GM21360 (cell line): ENCODE data around the gene POLR1E.

Experiments
- ATAC-seq: cut with Tn5 transposase; IDR thresholded peaks from one replicate; pipeline ENCODE4 v1.9.1; 2021; ENCODE audit warnings: mild to moderate bottlenecking, moderate library complexity; ENCODE audit not compliant: unreplicated experiment

The POLR1E gene

GRCh38 chr9:37485389-37486255, at the start of gene POLR1E:
TSS of gene POLR1E (plus strand) at chr9:37485948. CDS start at chr9:37486048, 100 bp downstream.
- ATAC-seq, result peak; percentile 91

GRCh38 chr9:37436540-37436939, 49.2 kb upstream of the POLR1E start:
- ATAC-seq, result no peak

GRCh38 chr9:37437010-37437409, 48.7 kb upstream of the POLR1E start:
- no peak for ATAC-seq

GRCh38 chr9:37437621-37438020, 48.1 kb upstream of the POLR1E start:
- no peak for ATAC-seq

GRCh38 chr9:37438359-37438758, 47.4 kb upstream of the POLR1E start:
- no peak for ATAC-seq

GRCh38 chr9:37441776-37442370, 43.9 kb upstream of the POLR1E start:
- ATAC-seq, result no peak

GRCh38 chr9:37442556-37442955, 43.2 kb upstream of the POLR1E start:
- no peak for ATAC-seq

GRCh38 chr9:37443566-37443965, 42.2 kb upstream of the POLR1E start:
- no peak for ATAC-seq

- ATAC-seq, result no peak
Measured at GRCh38 chr9:37444890-37445289, 40.9 kb upstream of the POLR1E start.

- no peak for ATAC-seq
Measured at GRCh38 chr9:37445832-37446231, 39.9 kb upstream of the POLR1E start.

- no peak for ATAC-seq
Measured at GRCh38 chr9:37446401-37446800, 39.3 kb upstream of the POLR1E start.

- no peak for ATAC-seq
Measured at GRCh38 chr9:37447111-37447510, 38.6 kb upstream of the POLR1E start.

- ATAC-seq, result no peak
Measured at GRCh38 chr9:37449862-37450632, 35.7 kb upstream of the POLR1E start.

- no peak for ATAC-seq
Measured at GRCh38 chr9:37451628-37452027, 34.1 kb upstream of the POLR1E start.

- ATAC-seq, result no peak
Measured at GRCh38 chr9:37452611-37453010, 33.1 kb upstream of the POLR1E start.

GRCh38 chr9:37453827-37454226, 31.9 kb upstream of the POLR1E start:
- no peak for ATAC-seq

- ATAC-seq, result no peak
Measured at GRCh38 chr9:37454238-37454637, 31.5 kb upstream of the POLR1E start.

- no peak for ATAC-seq
Measured at GRCh38 chr9:37455884-37456647, 29.7 kb upstream of the POLR1E start.

- ATAC-seq, result no peak
Measured at GRCh38 chr9:37456817-37457216, 28.9 kb upstream of the POLR1E start.

GRCh38 chr9:37464006-37464405, 21.7 kb upstream of the POLR1E start:
- no peak for ATAC-seq
